ENCODE measurements around the gene LHX4.

DNA sequence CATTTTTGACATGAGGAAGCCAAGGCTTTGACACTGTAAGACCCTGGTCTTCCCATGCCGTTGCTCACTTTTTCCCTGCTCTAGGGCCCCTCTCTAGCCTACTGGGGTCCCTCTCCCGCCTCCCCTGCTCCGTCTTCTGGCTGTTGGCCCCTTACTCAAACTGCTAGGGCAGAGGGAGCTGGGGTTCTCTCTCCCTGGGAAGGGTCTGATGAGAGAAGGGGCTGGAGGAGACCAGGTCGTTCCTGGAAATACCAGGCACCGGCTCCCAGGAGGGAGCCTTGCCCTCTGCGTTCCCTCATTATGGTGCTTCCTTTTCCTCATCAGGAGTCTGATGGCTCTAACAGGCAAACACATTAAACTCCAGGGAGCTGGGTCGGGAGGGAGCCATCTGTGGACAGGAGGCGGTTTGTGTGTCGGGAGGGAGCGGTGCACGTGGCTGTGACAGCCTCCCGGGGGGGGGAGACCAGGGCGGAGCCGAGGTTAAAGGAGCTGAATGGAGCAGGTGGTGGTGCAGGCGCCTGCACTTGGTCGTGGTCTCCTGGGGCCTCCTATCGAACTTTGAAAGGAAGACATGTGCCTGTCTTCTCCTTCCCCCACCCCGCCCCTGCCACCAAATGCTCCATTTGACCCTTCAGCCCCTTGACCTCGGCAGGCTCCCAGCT is 35.4 kb upstream of the LHX4 start:
- TF ChIP-seq POLR2A (IDR thresholded peaks at IDR 0.05; ENCODE audit: low read depth, low read length) (no peak), BHLHE40 (IDR thresholded peaks at IDR 0.05; ENCODE audit: low read depth, low read length) (no peak), SMC3 (IDR thresholded peaks at IDR 0.05; ENCODE audit: low read depth, low read length) (no peak), FOS (IDR thresholded peaks at IDR 0.05; ENCODE audit: low read depth, low read length) (no peak), MXI1 (IDR thresholded peaks at IDR 0.05; ENCODE audit: borderline replicate concordance, low read depth, low read length) (no peak), MAZ (IDR thresholded peaks at IDR 0.05; ENCODE audit: borderline replicate concordance, low read depth, low read length) (no peak), RAD21 (IDR thresholded peaks at IDR 0.05; ENCODE audit: low read length) (no peak), NFE2L2 (IDR thresholded peaks at IDR 0.05; ENCODE audit: low read depth, low read length) (no peak)
- TF ChIP-seq, protein P1, sequence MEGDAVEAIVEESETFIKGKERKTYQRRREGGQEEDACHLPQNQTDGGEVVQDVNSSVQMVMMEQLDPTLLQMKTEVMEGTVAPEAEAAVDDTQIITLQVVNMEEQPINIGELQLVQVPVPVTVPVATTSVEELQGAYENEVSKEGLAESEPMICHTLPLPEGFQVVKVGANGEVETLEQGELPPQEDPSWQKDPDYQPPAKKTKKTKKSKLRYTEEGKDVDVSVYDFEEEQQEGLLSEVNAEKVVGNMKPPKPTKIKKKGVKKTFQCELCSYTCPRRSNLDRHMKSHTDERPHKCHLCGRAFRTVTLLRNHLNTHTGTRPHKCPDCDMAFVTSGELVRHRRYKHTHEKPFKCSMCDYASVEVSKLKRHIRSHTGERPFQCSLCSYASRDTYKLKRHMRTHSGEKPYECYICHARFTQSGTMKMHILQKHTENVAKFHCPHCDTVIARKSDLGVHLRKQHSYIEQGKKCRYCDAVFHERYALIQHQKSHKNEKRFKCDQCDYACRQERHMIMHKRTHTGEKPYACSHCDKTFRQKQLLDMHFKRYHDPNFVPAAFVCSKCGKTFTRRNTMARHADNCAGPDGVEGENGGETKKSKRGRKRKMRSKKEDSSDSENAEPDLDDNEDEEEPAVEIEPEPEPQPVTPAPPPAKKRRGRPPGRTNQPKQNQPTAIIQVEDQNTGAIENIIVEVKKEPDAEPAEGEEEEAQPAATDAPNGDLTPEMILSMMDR (conservative IDR thresholded peaks at IDR 0.05; ENCODE audit: low read depth, low read length): no peak
- TF ChIP-seq, protein P2, sequence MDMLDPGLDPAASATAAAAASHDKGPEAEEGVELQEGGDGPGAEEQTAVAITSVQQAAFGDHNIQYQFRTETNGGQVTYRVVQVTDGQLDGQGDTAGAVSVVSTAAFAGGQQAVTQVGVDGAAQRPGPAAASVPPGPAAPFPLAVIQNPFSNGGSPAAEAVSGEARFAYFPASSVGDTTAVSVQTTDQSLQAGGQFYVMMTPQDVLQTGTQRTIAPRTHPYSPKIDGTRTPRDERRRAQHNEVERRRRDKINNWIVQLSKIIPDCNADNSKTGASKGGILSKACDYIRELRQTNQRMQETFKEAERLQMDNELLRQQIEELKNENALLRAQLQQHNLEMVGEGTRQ (IDR thresholded peaks at IDR 0.05; ENCODE audit: low read depth, low read length): no peak
- TF ChIP-seq, protein P3, sequence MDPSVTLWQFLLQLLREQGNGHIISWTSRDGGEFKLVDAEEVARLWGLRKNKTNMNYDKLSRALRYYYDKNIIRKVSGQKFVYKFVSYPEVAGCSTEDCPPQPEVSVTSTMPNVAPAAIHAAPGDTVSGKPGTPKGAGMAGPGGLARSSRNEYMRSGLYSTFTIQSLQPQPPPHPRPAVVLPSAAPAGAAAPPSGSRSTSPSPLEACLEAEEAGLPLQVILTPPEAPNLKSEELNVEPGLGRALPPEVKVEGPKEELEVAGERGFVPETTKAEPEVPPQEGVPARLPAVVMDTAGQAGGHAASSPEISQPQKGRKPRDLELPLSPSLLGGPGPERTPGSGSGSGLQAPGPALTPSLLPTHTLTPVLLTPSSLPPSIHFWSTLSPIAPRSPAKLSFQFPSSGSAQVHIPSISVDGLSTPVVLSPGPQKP (IDR thresholded peaks at IDR 0.05; ENCODE audit: borderline replicate concordance, low read depth, low read length): no peak

Measured in IMR-90 (cell line).